ENCODE results near the gene TMCC1.
"Not testable (repeated sequence)": the region's sequence is repeated elsewhere in the genome, so short reads cannot be mapped to it uniquely, and the experiment has no call there.

The TMCC1 gene

DNA sequence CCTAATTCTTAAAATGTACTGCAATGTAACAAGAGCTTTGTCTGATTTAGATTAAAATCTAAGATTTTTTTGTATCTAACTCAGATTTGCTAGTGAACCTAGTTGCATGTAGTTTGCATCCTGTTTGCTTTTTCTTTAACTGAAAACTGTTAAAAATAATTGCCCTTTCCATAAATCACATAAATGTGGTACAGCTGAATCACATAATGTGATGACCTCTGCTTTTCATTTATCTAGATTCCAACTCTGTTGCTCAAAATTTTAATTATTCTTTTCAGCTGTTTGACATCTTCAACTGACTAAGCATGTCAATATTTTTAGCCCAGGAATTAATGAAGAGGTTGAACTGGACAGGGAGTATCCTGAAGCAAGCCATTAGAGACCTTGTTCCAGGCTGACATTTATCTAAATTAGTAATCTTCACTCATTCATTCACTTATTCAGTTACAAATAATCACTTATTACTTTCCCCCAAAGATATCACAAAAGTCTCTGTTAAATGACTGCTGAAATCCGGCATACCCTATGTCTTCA lies 185.1 kb downstream of the TMCC1 start:
- no peak for DNase-seq

DNA sequence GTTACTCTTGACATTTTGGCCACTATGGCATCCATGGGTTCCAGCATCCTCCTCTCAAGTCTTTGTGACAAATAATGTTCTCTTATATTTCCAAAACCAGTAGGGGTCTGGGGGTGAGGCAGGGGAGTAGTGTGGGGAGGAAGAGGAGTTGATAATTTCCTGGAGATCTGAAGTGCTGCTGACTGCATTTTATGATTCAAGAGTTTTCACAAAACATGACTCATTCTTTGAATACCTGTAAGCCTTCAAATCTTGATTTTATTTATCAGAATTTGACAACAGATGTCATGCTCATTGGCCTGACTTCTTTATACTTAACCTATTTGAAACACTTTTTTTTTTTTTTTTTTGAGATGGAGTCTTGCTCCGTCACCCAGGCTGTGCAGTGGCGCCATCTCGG lies 188.2 kb downstream of the TMCC1 start:
- DNase-seq: no peak

DNA sequence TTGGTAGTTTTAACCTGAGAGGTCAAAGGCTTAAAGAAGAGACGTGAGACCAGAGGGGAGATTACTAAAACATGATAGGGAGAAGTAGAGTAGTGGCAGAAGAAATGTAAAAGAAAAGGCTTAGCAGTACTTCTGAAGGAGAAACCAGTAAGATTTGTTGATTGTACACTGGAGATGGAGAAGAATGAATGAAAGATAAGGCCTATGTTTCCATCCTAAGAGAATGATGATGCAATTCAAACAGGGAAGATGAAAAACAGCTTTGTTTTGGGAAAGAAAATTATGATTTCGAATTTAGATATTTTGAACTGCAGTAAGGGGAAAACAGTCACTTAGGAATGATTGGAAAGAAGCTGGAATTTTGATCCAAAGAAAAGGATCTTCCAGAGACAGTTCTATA lies 189.6 kb downstream of the TMCC1 start:
- no peak for DNase-seq

DNA sequence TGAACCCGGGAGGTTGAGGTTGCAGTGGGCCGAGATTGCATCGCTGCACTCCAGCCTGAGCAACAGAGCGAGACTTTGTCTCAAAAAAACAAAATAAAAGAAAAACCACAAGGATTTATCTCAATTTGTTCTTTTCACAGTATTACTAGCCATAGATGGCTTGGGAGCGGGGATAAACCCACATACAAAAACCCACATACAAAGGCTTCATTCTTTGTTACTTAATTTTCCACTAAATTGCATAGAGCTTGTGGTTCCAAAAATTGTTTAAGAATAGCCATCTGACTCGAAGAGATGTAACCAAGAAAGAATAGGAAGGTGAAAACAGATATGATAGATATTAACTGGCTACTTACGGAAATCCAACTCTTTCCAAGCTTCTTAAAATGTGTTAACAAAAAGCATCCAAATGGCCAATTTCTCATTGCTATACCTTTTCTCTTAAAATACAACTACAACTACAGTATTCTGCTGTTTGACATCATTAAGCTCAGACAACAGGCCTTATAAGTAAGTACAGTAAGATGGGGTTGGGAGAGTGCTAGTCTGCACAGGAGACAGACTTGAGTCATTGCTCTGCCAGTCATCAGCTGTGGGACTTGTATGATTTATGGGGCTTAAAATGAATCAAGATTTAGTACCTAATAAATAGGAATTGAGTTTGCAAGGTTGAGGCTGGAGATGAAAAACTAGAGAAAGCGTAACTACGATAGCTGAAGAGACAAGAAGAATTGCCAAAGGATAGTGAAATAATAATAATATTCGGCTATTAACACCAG lies 190.4 kb downstream of the TMCC1 start:
- DNase-seq: no peak

DNA sequence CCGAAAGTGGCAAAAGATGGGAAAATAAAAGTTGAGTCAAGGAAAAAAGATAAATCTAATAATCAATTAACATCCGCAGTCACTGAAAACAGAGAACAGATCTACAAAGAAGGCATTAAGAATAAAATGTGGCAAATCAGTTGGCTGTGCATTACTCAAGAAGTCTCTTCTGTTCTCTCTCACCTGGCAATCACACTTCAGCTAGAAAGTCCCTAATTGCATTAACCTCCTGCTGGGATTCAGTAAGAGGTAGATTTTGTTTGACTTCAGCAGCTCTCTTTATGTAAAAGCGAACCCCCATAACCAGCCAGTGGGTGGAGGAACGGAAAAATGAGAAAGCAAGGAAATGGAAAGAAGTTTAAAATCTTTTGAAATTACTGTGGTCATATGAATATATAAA lies 192.3 kb downstream of the TMCC1 start:
- no peak for DNase-seq

DNA sequence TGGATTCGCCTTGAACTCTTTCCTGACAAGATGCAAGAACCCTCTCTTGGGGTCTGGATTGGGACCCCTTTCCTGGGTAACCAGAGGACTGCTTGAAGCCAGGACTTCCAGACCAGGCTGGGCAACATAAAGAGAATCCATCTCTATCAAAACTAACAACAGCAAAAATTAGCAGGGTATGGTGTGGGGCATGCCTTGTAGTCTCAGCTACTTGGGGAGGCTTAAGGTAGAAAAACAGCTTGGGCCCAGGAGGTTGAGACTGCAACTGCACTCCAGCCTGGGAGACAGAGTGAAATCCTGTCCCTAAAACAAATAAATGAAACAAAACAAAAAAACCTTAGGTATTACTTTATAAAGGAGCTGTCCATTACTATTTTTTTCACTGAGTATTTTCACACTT lies 193.9 kb downstream of the TMCC1 start:
- DNase-seq: no peak

DNA sequence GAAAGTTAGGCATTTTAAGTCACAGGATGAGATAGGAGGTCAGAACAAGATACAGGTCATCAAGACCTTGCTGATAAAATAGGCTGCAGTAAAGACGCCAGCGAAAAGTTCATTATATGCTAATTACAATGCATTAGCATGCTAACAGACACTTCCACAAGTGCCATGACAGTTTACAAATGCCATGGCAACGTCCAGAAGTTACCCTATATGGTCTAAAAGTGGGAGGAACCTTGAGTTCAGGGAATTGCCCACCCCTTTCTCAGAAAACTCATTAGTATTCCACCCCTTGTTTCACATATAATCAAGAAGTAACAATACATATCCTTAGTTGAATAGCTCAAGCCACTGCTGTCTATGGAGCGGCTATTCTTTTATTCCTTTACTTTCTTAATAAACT lies 194.3 kb downstream of the TMCC1 start:
- peak in 1 of 2 donors; percentile 8 for DNase-seq

DNA sequence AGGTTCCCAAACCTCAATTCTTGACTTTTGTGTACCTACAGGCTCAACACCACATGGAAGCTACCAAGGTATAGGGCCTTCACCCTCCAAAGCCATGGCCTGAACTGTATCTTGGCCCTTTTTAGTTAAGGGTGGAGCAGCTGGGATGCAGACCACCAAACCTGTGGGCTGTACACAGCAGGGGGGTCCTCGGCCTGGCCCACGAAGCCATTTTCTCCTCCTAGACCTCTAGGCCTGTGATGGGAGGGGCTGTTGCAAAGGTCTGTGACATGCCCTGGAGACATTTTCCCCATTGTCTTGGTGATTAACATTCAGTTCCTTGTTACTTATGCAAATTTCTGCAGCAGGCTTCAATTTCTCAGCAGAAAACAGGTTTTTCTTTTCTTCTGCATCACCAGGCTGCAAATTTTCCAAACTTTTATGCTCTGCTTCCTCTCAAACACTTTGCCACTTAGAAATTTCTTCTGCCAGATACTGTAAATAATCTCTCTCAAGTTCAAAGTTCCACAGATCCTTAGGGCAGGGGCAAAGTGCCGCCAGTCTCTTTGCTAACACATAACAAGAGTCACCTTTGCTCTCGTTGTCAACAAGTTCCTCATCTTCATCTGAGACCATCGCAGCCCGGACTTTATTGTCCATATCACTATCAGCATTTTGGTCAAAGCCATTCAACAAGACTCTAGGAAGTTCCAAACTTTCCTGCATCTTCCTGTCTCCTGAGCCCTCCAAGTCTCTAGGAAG lies 196.1 kb downstream of the TMCC1 start:
- no peak for DNase-seq

DNA sequence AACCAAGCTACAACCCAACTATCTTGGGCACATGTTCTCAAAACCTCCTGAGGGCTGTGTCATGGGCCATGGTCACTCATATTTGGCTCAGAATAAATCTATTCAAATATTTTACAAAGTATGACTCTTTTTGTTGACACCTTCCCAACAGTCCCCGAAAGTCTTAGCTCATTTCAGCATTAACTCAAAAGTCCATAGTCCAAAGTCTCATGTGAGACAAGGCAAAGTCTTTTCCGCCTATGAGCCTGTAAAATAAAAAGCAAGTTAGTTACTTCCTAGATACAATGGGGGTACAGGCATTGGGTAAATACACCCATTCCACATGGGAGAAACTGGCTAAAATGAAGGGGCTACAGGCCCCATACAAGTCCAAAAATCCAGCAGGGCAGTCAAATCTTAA lies 197.1 kb downstream of the TMCC1 start:
- not testable (repeated sequence) for DNase-seq

DNA sequence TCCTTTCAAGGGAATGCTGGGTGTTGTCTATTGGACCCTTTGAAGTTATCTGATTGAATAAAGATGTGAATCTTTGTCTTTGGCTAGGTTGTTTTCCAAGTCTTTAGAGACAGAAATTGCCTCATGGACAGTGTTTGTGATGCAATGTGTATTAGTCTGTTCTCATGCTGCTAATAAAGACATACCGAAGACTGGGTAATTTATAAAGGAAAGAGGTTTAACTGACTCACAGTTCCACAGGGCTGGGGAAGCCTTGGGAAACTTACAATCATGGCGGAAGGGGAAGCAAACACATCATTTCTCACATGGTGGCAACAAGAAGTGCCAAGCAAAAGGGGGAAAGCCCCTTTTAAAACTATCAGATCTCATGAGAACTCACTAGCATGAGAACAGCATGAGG lies 198.3 kb downstream of the TMCC1 start:
- no peak for DNase-seq

DNA sequence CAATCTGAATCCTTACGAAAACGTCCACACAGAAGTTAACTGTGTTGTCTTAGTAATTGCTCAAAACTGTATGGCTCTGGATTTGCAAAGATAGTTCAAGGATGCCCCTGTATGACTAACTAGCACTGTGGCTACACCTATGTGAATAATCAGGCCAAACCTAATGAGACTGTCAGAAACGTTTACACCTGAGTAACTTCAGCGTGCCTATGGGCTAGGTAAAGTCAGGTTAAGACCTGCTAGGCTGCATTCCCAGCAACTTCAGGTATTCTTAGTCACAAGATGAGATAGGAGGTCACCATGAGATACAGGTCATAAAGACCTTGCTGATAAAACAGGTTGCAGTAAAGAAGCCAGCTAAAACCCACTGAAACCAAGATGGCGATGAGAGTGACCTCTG lies 199.3 kb downstream of the TMCC1 start:
- no peak for DNase-seq

DNA sequence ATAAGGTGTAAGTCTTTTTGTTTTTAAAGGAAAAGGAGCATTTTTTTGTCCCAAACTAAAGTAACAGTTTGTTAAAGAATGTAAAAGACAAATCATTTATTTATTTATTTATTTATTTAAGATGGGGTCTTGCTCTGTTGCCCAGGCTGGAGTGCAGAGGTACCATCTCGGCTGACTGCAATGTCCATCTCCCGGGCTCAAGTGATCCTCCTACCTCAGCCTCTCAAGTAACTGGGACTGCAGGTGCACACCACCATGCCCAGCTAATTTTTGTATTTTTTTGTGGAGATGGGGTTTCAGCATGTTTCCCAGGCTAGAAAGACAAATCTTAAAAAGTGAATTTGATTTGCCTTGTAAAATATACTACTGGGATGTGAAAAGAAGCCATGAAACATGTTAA lies 200.8 kb downstream of the TMCC1 start:
- DNase-seq: no peak

DNA sequence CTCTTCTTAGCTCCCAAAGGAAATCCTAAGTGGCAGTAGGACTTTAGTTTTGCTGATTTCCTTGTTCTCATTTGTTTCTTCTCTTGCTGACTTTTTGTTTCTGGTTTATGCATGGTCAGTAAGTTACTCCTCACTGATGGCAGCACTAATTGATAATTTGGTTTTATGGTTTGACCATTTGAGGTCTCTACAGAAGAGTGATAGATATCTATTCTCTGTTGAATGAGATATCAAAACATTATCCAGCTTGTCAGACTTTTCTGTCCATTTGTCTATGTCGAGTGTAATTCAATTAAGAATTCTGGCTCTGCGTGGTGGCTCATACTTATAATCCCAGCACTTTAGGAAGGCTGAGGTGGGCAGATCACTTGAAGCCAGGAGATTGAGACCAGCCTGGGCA lies 202.5 kb downstream of the TMCC1 start:
- DNase-seq: no peak

DNA sequence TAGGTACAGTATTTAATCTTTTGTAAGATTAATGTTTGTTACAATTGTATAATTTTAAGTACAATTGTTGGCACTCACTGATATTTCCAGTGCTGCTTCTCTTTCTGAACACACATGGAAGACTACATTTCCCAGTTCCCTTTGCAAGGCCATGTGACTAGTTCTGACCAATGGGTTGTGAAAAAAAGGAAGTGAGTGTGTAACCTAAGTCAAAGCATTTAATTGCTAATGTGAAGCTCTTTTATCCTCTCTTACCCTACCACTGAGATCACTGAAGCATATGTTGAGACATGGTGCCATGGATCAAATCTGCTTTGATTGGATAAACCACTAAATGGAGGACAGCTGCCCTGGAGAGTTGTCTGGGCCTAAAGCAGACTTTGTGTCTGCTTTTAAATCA lies 203.1 kb downstream of the TMCC1 start:
- DNase-seq: peak; percentile 72 to 84

DNA sequence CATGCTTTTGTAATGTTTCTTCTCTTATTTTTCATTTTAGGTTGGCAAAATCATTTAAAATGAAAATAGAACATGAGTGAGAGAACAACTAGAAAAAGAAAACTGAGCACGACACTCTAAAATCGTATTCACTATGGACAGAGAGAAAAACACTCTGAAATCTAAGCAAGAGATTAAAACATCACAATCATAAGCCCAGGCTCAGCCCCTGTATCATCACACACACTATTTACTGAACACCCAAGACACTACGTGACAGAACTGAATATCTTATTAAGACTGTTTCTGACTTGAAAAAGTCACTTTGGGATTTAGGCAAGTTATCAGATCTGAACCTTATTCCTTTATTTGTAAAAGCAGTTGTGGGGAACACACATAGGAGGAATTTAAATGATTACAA lies 204.5 kb downstream of the TMCC1 start:
- DNase-seq: no peak

DNA sequence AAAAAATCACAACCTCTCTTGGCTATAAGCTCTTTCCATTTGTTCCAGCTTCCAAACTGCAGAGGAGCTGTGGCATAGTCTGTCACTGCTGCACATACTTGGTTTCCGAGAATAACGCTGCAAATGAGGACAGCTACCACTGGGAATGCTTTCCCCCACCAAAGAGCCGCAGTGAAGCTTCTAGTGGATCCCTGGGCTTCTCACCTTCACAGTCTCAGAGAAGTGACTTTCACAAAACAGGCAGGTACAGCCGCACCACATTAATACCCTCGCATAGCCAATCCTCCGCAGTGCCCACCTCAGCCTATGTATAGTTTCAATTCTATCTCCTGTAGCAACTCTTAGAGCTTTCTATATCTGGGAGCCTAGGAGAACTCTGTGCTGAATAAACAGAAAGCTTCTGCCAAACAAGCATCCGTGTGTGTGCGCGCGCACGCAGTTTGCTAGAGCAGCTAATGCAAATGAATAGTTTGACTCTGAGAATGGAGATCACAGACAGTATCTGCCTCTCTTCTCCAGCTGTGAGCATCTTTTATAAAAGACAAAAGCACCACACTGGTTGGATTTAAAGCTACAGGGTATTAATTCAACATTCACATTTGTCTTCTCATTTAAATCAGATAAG lies 205.1 kb downstream of the TMCC1 start:
- DNase-seq: no peak

DNA sequence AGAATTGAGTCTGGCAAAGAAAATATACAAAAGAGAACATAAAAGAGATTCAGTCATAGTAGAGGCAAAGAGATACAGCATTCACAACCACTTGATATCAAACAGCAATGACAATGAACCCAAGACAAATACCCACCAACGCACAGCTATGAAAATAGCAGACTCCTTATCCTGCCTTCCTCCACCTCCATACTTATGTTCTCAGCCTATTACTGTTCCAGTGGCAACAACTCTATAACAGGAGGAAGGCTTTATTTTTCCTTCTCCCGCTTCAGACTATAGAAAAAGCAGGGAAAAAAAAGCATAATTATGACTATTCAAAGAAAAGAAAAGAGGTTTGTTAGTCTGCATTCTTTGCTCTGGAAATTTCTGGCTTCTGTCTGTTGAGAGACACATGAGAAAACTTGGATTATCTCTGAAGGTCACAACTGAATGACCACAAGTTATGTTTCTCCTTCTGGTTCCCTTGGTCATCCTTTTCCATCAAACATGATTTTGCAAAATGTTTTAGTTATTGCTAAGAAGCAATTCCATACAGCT lies 205.9 kb downstream of the TMCC1 start:
- no peak for DNase-seq

DNA sequence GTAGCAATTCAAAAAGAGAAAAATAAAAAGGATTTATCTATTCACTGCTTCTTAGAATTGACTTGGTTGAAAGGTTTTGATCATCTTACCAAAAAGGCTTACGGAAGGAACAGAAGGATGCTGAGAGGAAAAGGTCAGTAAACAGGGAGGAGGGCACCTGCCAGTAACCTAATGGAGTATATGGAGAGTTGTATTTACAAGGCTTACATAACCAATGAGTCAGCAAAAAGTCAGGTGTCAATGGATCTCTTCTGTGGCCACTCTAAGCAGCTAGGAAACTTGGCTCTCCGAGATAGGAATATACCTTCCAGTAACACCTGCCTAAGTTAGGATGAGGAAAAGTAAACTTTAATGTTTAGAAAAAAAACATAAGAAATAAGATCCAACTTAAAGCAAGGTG lies 206.6 kb downstream of the TMCC1 start:
- no peak for DNase-seq

DNA sequence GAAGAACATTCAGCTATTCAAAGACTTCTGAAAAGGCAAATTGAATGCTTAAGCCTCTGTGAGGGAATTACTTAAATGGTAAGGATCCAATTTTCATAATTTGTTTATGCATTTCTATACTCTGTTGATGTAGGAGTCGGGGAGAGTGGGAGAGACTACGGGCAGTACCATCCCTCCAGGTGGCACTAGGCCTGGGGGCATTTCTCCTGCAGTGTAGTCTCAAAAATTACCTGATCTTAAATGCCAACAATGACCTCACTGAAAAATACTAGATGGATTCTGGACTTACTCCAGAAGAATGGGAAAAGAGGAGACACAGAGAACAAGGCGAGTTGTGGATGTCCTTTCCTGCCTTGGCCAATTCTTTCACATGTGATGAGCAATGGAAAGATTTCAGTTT lies 209.2 kb downstream of the TMCC1 start:
- no peak for DNase-seq

DNA sequence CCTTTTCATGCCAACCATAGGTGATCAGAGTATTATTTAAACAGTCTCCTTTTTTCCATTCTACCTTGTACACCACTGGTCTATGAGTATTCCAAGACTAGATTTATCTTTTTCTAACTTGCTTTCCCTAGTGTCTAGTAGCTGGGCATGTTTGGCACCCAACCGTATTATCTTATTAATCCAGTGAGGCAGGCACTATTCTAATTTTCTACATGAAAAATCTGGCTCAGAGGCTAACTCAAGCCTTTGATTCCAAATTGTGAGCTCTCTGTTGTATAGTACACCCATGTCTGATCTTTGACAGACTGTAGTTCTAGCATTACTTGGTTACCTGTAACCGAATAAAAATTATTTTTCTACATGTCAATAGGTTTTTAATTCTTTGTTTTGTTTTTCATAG lies 210.3 kb downstream of the TMCC1 start:
- no peak for DNase-seq

DNA sequence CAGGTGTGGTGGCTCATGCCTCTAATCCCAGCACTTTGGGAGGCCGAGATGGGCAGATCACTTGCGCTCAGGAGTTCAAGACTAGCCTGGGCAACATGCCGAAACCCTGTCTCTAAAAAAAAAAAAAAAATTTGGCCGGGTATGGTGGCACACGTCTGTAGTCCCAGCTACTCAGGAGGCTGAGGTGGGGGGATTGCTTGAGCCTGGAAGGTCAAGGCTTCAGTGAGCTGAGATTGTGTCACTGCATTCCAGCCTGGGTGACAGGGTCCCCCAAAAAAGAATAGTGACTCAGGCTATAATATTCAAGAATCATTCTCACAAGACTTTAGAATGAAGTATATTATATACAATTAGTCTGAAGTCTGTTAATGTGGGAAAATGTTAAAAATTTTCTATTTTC lies 216.5 kb downstream of the TMCC1 start:
- no peak for DNase-seq

DNA sequence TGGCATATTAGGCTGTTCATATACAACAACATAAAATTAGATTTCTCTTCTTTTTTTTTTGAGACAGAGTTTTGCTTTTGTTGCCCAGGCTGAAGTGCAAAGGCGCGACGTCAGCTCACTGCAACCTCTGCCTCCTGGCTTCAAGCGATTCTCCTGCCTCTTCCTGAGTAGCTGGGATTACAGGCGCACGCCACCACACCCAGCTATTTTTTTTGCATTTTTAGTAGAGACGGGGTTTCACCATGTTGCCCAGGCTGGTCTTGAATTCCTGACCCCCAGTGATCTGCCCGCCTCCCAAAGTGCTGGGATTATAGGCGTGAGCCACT lies 218.8 kb downstream of the TMCC1 start:
- not testable (repeated sequence) for DNase-seq

DNA sequence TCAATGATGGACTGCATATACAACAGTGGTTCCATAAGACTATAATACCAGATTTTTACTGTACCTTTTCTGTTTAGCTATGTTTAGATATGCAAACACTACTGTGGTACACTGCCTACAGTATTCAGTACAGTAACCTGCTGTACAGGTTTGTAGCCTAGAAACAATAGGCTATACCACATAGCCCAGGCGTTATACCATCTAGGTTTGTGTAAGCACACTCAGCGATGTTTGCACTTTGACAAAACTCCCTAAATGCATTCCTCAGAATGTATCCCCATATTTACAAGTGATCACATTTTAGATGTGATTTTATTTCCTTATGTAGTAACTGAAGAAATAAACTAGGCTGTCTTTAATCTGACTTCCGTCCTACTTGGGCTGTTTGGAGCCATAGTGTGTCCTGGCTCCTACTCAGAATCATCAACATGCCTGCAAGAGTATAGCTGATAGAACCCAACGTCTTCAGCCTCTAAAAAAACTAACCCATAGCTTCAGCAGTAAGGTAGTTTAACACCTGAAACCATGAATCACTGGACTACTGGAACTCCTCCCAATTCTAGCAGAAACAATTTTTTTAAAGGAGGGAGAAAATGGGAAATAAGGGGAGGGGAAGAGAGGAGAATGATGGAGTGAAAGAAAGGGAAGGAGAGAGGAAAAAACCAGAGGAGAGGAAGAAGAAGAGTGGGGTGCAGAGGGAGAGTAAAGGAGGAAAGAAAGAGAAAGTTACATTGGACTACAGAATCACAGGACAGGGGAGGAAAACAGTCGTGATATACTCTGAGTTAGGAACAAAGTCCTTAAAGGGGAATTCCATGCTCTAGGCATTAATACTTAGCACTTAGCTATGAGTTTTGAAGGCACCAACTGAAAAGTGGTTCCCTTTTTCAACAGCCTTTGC lies 219.4 kb downstream of the TMCC1 start:
- no peak for DNase-seq
